K562 (cell line): Measurements from ENCODE around the gene EIF2S2. TPM values are rescaled to one million over a fixed set of nuclear protein-coding genes. Genes with fewer than 3 reads are reported as not detected.

Experiments
- CREBBP ChIP-seq: IDR thresholded peaks from one replicate; pipeline ENCODE4 v1.6.1; 2012; ENCODE audit warnings: low read depth, mild to moderate bottlenecking, control low read depth, inconsistent platforms, low read length
- DDX20 ChIP-seq: fragments of 450-650 bp; IDR thresholded peaks from 2 replicates; pipeline ENCODE4 v1.6.1; 2016; ENCODE audit warnings: missing genetic modification characterization, low read depth, mild to moderate bottlenecking, missing compliant biosample characterization, moderate library complexity
- DIDO1 ChIP-seq: fragments of 450-650 bp; IDR thresholded peaks from 2 replicates; pipeline ENCODE4 v1.6.1; 2016; ENCODE audit warnings: low read depth, missing biosample characterization, missing genetic modification characterization
- GABPA ChIP-seq: fragments of 200-800 bp; sonication (Bioruptor generic); conservative IDR thresholded peaks from 2 replicates; pipeline ENCODE4 v1.6.1; 2016; ENCODE audit warnings: low read depth, missing genetic modification characterization, missing compliant biosample characterization
- L3MBTL2 ChIP-seq: fragments of 450-650 bp; IDR thresholded peaks from 2 replicates; pipeline ENCODE4 v1.6.1; 2016; ENCODE audit warnings: mild to moderate bottlenecking, moderate library complexity
- NCOR1 ChIP-seq: fragments of 450-650 bp; IDR thresholded peaks from 2 replicates; pipeline ENCODE4 v1.6.1; 2016; ENCODE audit warnings: mild to moderate bottlenecking, moderate library complexity
- NR3C1 ChIP-seq: sonication (generic); formaldehyde crosslinking; IDR thresholded peaks from 2 replicates; pipeline ENCODE4 v1.8.1; 2022; ENCODE audit warnings: missing genetic modification reagents
- RAD51 ChIP-seq: fragments of 450-650 bp; IDR thresholded peaks from 2 replicates; pipeline ENCODE4 v1.7.1; 2016; ENCODE audit warnings: low read depth, mild to moderate bottlenecking, borderline replicate concordance
- RFX1 ChIP-seq: fragments of 450-650 bp; IDR thresholded peaks from 2 replicates; pipeline ENCODE4 v1.6.1; 2016; ENCODE audit warnings: mild to moderate bottlenecking, moderate library complexity
- TCF3 ChIP-seq: sonication (generic); formaldehyde crosslinking; IDR thresholded peaks from 2 replicates; pipeline ENCODE4 v1.4.0; 2020; ENCODE audit warnings: mild to moderate bottlenecking, missing genetic modification reagents
- ZNF175 ChIP-seq: fragments of 200-800 bp; sonication (Bioruptor generic); IDR thresholded peaks from 2 replicates; pipeline ENCODE4 v1.6.1; 2016; ENCODE audit warnings: low read depth, mild to moderate bottlenecking, missing genetic modification characterization, missing compliant biosample characterization
- ZNF311 ChIP-seq: fragments of 250-450 bp; sonication (Bioruptor Pico); IDR thresholded peaks from 2 replicates; pipeline ENCODE4 v1.4.0; 2020; ENCODE audit warnings: mild to moderate bottlenecking, moderate library complexity
- ZNF551 ChIP-seq: fragments of 250-450 bp; sonication (Bioruptor Pico); IDR thresholded peaks from 2 replicates; pipeline ENCODE4 v1.5.0; 2021; ENCODE audit warnings: mild to moderate bottlenecking, moderate library complexity
- polyA plus RNA-seq, 8 experiments: library from polyadenylated mRNA; depleted of rRNA in 4 of 8; stranded (reverse) in 5 of 8; unstranded in 3 of 8; fragments of >200 nt; fragmentation: Nextera tagmentation in 2 of 8; fragmentation: Illumina TruSeq in 1 of 8; extraction: Ambion mirVana in 2 of 8; extraction: Trizol in 1 of 8; gene quantifications; 2 replicates each; pipeline versions ENCODE4 v1.2.1 to v1.2.3, GENCODE V29; 2011 to 2014; ENCODE audit warnings: inconsistent platforms in 1 of 8, missing spikeins in 1 of 8
- total RNA-seq, 7 experiments: library from RNA; depleted of rRNA in 6 of 7; stranded (reverse); fragments of >200 nt in 6 of 7; fragmentation: Illumina TruSeq in 2 of 7; extraction: Trizol in 2 of 7; gene quantifications; 2 replicates each; pipeline versions ENCODE4 v1.2.1 to v1.2.3, GENCODE V29; 2011 to 2021; ENCODE audit warnings: low replicate concordance in 1 of 7
- TF ChIP-seq, protein P1 (sequence below): sonication (generic); formaldehyde crosslinking; IDR thresholded peaks from 2 replicates; pipeline ENCODE4 v1.8.0; 2023; ENCODE audit warnings: missing genetic modification reagents, mild to moderate bottlenecking, borderline replicate concordance
- TF ChIP-seq, protein P2 (sequence below): sonication (generic); formaldehyde crosslinking; IDR thresholded peaks from 2 replicates; pipeline ENCODE4 v1.8.0; 2022; ENCODE audit warnings: mild to moderate bottlenecking, missing genetic modification reagents
- TF ChIP-seq, protein P3 (sequence below): fragments of 150-350 bp; conservative IDR thresholded peaks from 2 replicates; pipeline ENCODE4 v1.6.1; 2014; ENCODE audit warnings: low read length

Gene EIF2S2
- total and polyA plus RNA-seq, 9 of the 15 experiments (the other 6 are each of a cell fraction or from before 2014, with no cell fraction given) = 79.7 to 220 (median 154) TPM

DNA sequence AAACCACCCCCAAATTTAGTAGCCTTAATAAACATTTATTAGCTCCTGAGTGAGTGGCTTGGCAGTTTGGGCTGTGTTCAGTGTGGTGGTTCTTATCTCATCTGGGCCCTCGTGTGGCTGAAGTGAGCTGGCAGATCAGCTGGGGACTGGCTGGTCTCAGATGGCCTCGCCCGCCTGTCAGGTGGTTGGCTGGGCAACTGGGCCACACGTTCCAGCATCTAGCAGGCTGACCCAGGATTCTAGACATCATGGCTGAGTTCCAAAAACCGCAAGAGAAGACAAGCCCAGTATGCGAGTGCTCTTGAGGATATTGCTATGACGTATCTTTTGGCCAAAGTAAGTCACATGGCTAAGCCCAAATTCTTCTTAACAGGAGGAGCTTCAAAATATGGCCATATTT, 28.9 kb downstream of the EIF2S2 start (continued):
- no peak for TF ChIP-seq ZNF551 (CRISPR knock-in tag)
- TF ChIP-seq DIDO1 = no peak
- peak; percentile 71 for TF ChIP-seq RFX1
- no peak for TF ChIP-seq CREBBP
- TF ChIP-seq, protein P1, sequence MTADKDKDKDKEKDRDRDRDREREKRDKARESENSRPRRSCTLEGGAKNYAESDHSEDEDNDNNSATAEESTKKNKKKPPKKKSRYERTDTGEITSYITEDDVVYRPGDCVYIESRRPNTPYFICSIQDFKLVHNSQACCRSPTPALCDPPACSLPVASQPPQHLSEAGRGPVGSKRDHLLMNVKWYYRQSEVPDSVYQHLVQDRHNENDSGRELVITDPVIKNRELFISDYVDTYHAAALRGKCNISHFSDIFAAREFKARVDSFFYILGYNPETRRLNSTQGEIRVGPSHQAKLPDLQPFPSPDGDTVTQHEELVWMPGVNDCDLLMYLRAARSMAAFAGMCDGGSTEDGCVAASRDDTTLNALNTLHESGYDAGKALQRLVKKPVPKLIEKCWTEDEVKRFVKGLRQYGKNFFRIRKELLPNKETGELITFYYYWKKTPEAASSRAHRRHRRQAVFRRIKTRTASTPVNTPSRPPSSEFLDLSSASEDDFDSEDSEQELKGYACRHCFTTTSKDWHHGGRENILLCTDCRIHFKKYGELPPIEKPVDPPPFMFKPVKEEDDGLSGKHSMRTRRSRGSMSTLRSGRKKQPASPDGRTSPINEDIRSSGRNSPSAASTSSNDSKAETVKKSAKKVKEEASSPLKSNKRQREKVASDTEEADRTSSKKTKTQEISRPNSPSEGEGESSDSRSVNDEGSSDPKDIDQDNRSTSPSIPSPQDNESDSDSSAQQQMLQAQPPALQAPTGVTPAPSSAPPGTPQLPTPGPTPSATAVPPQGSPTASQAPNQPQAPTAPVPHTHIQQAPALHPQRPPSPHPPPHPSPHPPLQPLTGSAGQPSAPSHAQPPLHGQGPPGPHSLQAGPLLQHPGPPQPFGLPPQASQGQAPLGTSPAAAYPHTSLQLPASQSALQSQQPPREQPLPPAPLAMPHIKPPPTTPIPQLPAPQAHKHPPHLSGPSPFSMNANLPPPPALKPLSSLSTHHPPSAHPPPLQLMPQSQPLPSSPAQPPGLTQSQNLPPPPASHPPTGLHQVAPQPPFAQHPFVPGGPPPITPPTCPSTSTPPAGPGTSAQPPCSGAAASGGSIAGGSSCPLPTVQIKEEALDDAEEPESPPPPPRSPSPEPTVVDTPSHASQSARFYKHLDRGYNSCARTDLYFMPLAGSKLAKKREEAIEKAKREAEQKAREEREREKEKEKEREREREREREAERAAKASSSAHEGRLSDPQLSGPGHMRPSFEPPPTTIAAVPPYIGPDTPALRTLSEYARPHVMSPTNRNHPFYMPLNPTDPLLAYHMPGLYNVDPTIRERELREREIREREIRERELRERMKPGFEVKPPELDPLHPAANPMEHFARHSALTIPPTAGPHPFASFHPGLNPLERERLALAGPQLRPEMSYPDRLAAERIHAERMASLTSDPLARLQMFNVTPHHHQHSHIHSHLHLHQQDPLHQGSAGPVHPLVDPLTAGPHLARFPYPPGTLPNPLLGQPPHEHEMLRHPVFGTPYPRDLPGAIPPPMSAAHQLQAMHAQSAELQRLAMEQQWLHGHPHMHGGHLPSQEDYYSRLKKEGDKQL (CRISPR knock-in tag) = no peak
- no peak for TF ChIP-seq NCOR1
- TF ChIP-seq L3MBTL2 = peak; percentile 65; the same call in 1 of the 2 replicates
- no peak for TF ChIP-seq TCF3 (CRISPR knock-in tag)
- TF ChIP-seq RAD51 = 0 out of 2 replicates have a peak, but pooled peaks have one; percentile 56
- TF ChIP-seq, protein P2, sequence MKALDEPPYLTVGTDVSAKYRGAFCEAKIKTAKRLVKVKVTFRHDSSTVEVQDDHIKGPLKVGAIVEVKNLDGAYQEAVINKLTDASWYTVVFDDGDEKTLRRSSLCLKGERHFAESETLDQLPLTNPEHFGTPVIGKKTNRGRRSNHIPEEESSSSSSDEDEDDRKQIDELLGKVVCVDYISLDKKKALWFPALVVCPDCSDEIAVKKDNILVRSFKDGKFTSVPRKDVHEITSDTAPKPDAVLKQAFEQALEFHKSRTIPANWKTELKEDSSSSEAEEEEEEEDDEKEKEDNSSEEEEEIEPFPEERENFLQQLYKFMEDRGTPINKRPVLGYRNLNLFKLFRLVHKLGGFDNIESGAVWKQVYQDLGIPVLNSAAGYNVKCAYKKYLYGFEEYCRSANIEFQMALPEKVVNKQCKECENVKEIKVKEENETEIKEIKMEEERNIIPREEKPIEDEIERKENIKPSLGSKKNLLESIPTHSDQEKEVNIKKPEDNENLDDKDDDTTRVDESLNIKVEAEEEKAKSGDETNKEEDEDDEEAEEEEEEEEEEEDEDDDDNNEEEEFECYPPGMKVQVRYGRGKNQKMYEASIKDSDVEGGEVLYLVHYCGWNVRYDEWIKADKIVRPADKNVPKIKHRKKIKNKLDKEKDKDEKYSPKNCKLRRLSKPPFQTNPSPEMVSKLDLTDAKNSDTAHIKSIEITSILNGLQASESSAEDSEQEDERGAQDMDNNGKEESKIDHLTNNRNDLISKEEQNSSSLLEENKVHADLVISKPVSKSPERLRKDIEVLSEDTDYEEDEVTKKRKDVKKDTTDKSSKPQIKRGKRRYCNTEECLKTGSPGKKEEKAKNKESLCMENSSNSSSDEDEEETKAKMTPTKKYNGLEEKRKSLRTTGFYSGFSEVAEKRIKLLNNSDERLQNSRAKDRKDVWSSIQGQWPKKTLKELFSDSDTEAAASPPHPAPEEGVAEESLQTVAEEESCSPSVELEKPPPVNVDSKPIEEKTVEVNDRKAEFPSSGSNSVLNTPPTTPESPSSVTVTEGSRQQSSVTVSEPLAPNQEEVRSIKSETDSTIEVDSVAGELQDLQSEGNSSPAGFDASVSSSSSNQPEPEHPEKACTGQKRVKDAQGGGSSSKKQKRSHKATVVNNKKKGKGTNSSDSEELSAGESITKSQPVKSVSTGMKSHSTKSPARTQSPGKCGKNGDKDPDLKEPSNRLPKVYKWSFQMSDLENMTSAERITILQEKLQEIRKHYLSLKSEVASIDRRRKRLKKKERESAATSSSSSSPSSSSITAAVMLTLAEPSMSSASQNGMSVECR (CRISPR knock-in tag) = peak; percentile 63; the same call in 1 of the 2 replicates
- TF ChIP-seq GABPA (tag) = no peak
- no peak for TF ChIP-seq ZNF311 (CRISPR knock-in tag)
- TF ChIP-seq NR3C1 (CRISPR knock-in tag) = no peak
- TF ChIP-seq DDX20 (tag) = no peak
- 0 out of 2 replicates have a peak, but pooled peaks have one; percentile 47 for TF ChIP-seq ZNF175 (CRISPR knock-in tag)
- TF ChIP-seq, protein P3, sequence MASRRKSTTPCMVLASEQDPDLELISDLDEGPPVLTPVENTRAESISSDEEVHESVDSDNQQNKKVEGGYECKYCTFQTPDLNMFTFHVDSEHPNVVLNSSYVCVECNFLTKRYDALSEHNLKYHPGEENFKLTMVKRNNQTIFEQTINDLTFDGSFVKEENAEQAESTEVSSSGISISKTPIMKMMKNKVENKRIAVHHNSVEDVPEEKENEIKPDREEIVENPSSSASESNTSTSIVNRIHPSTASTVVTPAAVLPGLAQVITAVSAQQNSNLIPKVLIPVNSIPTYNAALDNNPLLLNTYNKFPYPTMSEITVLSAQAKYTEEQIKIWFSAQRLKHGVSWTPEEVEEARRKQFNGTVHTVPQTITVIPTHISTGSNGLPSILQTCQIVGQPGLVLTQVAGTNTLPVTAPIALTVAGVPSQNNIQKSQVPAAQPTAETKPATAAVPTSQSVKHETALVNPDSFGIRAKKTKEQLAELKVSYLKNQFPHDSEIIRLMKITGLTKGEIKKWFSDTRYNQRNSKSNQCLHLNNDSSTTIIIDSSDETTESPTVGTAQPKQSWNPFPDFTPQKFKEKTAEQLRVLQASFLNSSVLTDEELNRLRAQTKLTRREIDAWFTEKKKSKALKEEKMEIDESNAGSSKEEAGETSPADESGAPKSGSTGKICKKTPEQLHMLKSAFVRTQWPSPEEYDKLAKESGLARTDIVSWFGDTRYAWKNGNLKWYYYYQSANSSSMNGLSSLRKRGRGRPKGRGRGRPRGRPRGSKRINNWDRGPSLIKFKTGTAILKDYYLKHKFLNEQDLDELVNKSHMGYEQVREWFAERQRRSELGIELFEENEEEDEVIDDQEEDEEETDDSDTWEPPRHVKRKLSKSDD = no peak
